Motor neuron (in vitro differentiated cells): ENCODE results near the gene ENAM. TPM values are rescaled to one million over a fixed set of nuclear protein-coding genes. Genes with fewer than 3 reads are reported as not detected.
"Not testable (repeated sequence)": the region's sequence is repeated elsewhere in the genome, so short reads cannot be mapped to it uniquely, and the experiment has no call there.

Experiments
- ATAC-seq, 8 experiments: fragments of 200-7000 bp; cut with Tn5 transposase; replicated peaks in 6 of 8; 2 replicates each; pipeline ENCODE4 v1.8.0; 2021; ENCODE audit warnings: mild to moderate bottlenecking in 8 of 8, moderate library complexity in 8 of 8
- H3K27ac ChIP-seq, 2 donors: fragments of 250-450 bp; sonication (Bioruptor Pico); 2 replicates each; pipeline ENCODE4 v1.9.0; 2021; ENCODE audit warnings: antibody characterized with exemption in 2 of 2, mild to moderate bottlenecking in 2 of 2, moderate library complexity in 1 of 2
- H3K4me1 ChIP-seq, 2 donors: fragments of 250-450 bp; sonication (Bioruptor Pico); replicated peaks in 1 of 2; 2 replicates each; pipeline ENCODE4 v1.6.1; 2021; ENCODE audit warnings: antibody characterized with exemption in 2 of 2, mild to moderate bottlenecking in 2 of 2, moderate library complexity in 1 of 2
- H3K4me3 ChIP-seq, 5 donors: fragments of 250-450 bp; sonication (Bioruptor Pico); 2 replicates each; pipeline ENCODE4 v1.9.0; 2021; ENCODE audit warnings: antibody characterized with exemption in 5 of 5, mild to moderate bottlenecking in 5 of 5, moderate library complexity in 4 of 5
- WGBS, 10 experiments: fragments of 450-650 bp; shearing (Covaris generic); methylation state at CpG; one replicate each; pipeline ENCODE4 v1.0.0; 2022; 5-methylcytosine and 5-hydroxymethylcytosine counted together
- in situ Hi-C, 9 experiments: fragments of 400-800 bp; cut with MboI; loops; one replicate each; pipeline ENCODE4 v1.15.0; 2021; ENCODE audit warnings: low sequenced_read_pairs in 9 of 9, low pct_unique_long_range_greater_than_20kb in 2 of 9; ENCODE audit not compliant: unreplicated experiment in 9 of 9
- total RNA-seq, 8 experiments: library from RNA; unstranded; fragments of 300-600 nt; gene quantifications; 2 replicates each; pipeline versions ENCODE4 v1.2.3 to v1.2.4, GENCODE V29; 2022

ENAM gene
- total RNA-seq, 8 experiments from 2014 or later = 0.05 to 0.33 (median 0.14) TPM; not detected in 2

DNA sequence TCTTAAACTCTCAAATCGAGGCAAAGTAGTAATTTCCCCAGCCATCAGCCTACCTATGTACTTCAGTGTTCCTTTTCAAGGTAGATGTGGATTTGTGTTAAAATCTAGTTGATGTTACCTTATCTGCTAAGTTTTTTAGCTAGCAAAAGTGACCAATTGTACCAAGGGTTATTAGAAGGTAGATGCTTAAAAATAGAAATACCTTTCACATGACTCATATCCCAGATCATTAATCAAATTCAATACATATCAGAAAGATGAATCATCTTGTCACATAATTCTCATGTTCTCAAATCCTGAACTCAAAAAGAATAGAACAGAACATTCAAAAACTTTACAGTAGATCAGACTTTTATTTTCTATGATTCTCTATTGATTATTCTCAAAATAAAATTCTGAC, 3.5 kb downstream of the ENAM start:
- in situ Hi-C loops = loop anchor here in 1 of 9 experiments (25.0 kb wide), 1 partner anchor 1080 kb away; no protein-coding TSS in a partner anchor
- Histone ChIP-seq H3K4me1 (no peaks in the 10 kb centered on the region), H3K4me3 (no peak overlapping the region), H3K27ac (no peak overlapping the region)
- ATAC-seq = no peak
- WGBS, 10 experiments = 0 to 100% (median 78%) methylated on average over 1 of the region's 1 CpG; no CpG with 5 or more reads in 4 of the 10 experiments

GRCh38 chr4:70634482-70634881, 5.9 kb downstream of the ENAM start:
- ATAC-seq = no peak
- in situ Hi-C loops = loop anchor here in 1 of 9 experiments (25.0 kb wide), 1 partner anchor 1078 kb away; no protein-coding TSS in a partner anchor
- Histone ChIP-seq H3K27ac (no peak overlapping the region), H3K4me3 (no peak overlapping the region), H3K4me1 (peaks cover 3 to 5% of the 10 kb centered on the region in 2 donors)
- 33 to 100% (median 91%) methylated on average over 1 to 3 of the region's 5 CpGs; no CpG with 5 or more reads in 1 of the 10 experiments for WGBS, 10 experiments

DNA sequence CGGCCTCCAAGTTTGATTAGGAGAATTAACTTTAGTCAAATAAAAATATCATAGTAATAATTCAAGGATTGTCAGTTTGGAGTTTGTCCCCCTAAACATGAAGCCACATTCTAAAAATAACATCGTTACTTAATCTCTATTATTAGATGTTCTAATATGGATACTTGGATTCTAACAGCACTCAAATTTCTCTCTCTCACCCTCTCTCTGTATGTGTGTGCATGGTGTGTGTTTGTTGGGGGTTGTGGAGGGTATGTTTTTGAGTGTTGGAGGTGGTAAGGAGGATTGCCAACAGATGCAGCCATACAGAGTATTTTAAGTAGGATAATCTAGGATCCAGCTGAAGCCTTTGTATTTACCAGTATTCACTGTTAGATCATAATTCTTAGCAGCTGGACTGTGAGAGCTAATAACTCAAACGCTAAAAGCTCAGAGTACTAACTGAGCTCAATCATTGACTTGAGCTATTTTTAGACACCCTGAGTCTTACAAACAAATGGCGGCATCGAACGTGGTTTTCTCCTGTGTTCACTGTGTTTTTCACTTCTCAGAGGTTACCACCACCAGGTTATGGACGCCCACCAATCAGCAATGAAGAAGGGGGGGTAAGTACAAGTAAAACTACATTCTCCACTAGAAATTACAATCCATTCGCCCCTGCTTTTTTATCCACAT, 8.8 kb downstream of the ENAM start:
- Histone ChIP-seq H3K4me1 (peaks cover 3 to 5% of the 10 kb centered on the region in 2 donors), H3K4me3 (no peak overlapping the region), H3K27ac (peak overlapping the region in 1 of 2 donors; percentile 47)
- in situ Hi-C loops = loop anchor here in 1 of 9 experiments (25.0 kb wide), 1 partner anchor 1075 kb away; no protein-coding TSS in a partner anchor
- ATAC-seq = peak in 5 of 8 experiments; percentile 85 to 99 (median 98)
- 10 to 100% (median 62%) methylated on average over 1 to 8 of the region's 8 CpGs for WGBS, 10 experiments

DNA sequence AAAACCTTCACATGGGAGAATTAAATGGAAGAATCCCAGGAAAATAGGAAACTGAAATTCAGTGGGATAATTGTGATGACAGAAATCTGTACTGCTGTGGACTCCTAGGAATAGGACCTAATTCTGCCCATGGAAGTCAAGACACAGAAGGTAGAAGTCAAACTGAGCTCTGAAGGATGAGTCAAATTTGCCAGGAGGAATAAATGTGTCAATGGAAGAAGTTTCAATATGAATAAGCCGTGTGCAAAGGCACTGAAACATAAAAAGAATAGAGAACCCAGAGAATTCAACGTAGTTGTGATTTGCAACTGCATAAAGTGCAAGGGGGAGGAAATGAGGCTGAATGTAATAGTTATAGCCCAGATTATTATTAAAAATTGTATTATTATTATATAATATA, 11.6 kb downstream of the ENAM start:
- in situ Hi-C loops = loop anchor here in 1 of 9 experiments (25.0 kb wide), 1 partner anchor 1072 kb away; no protein-coding TSS in a partner anchor
- ATAC-seq = no peak
- peaks cover 3 to 5% of the 10 kb centered on the region in 2 donors for H3K4me1 ChIP-seq
- WGBS, 10 experiments = 7 to 100% (median 79%) methylated on average over 1 to 2 of the region's 2 CpGs; no CpG with 5 or more reads in 2 of the 10 experiments
- H3K27ac ChIP-seq = no peak overlapping the region
- no peak overlapping the region for H3K4me3 ChIP-seq

GRCh38 chr4:70650741-70651140, 22.2 kb downstream of the ENAM start:
- H3K4me1 ChIP-seq, ATAC-seq, H3K4me3 ChIP-seq, H3K27ac ChIP-seq: not testable (repeated sequence)
- 51 to 100% (median 90%) methylated on average over 1 to 4 of the region's 4 CpGs; no CpG with 5 or more reads in 2 of the 10 experiments for WGBS, 10 experiments
- in situ Hi-C loops = loop anchor here in 1 of 9 experiments (25.0 kb wide), 1 partner anchor 1062 kb away; no protein-coding TSS in a partner anchor

DNA sequence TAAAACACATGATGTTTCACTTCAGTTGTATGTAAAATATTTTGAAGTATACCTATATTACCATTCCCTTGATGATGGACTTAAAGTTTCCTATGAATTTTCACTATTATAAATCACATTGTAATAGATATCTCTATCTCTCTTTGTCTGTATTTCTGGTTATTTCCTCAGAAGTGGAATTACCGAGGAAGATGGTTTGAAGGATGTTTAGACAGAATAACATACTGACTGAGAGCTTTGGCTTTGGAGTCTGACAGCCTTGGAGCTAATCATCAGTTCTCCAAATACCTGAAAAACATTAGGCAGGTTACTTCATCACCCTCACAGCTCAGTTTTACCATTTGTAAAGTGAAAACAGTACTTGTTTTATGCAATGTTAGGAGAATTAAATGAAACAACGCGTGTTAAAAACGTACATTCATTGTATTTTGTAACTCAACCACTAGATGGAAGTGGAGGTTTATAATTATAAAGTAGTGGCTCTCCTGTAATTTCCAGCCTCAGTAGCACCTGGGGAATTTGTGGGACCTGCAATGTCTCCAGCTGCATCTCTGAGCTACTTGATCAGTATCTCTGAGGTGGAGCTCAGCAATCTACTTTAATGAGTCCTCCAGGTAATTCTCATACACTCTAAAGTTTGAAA, 23.4 kb downstream of the ENAM start:
- H3K4me1 ChIP-seq = no peaks in the 10 kb centered on the region
- ATAC-seq = peak in 5 of 8 experiments; percentile 33 to 77 (median 53)
- 0 to 60% (median 29%) methylated on average over 1 to 4 of the region's 4 CpGs for WGBS, 10 experiments
- no peak overlapping the region for H3K27ac ChIP-seq
- H3K4me3 ChIP-seq = no peak overlapping the region
- in situ Hi-C loops = loop anchor here in 1 of 9 experiments (25.0 kb wide), 1 partner anchor 1060 kb away; no protein-coding TSS in a partner anchor

- no peak overlapping the region for H3K27ac ChIP-seq
- H3K4me3 ChIP-seq = no peak overlapping the region
- no peak for ATAC-seq
- 71 to 100% (median 84%) methylated on average over 2 to 5 of the region's 5 CpGs; no CpG with 5 or more reads in 2 of the 10 experiments for WGBS, 10 experiments
- no peaks in the 10 kb centered on the region for H3K4me1 ChIP-seq
- in situ Hi-C loops = loop anchor here in 1 of 9 experiments (25.0 kb wide), 1 partner anchor 1058 kb away; no protein-coding TSS in a partner anchor
Observed at GRCh38 chr4:70654605-70655011, 26.1 kb downstream of the ENAM start.

- in situ Hi-C loops = loop anchor here in 1 of 9 experiments (25.0 kb wide), 1 partner anchor 1055 kb away; no protein-coding TSS in a partner anchor
- ATAC-seq = no peak
- H3K27ac ChIP-seq = no peak overlapping the region
- WGBS, 10 experiments = 46 to 91% (median 78%) methylated on average over 1 to 5 of the region's 5 CpGs
- H3K4me3 ChIP-seq = no peak overlapping the region
- H3K4me1 ChIP-seq = no peaks in the 10 kb centered on the region
Observed at GRCh38 chr4:70657326-70657725, 28.8 kb downstream of the ENAM start.

- Histone ChIP-seq H3K4me1 (no peaks in the 10 kb centered on the region), H3K4me3 (no peak overlapping the region), H3K27ac (no peak overlapping the region)
- in situ Hi-C loops = loop anchor here in 1 of 9 experiments (25.0 kb wide), 1 partner anchor 1054 kb away; no protein-coding TSS in a partner anchor
- WGBS, 10 experiments = 28 to 93% (median 60%) methylated on average over 1 to 3 of the region's 3 CpGs; no CpG with 5 or more reads in 1 of the 10 experiments
- peak in 4 of 8 experiments; percentile 31 to 80 (median 65) for ATAC-seq
Observed at GRCh38 chr4:70658418-70658817, 29.9 kb downstream of the ENAM start.

GRCh38 chr4:70660106-70660505, 31.6 kb downstream of the ENAM start:
- in situ Hi-C loops = loop anchor here in 1 of 9 experiments (25.0 kb wide), 1 partner anchor 1052 kb away; no protein-coding TSS in a partner anchor
- 0 to 100% (median 83%) methylated on average over 1 to 4 of the region's 4 CpGs; no CpG with 5 or more reads in 1 of the 10 experiments for WGBS, 10 experiments

GRCh38 chr4:70661309-70661922, 32.9 kb downstream of the ENAM start:
- 27 to 100% (median 88%) methylated on average over 2 to 5 of the region's 5 CpGs; no CpG with 5 or more reads in 2 of the 10 experiments for WGBS, 10 experiments
- not testable (repeated sequence) for H3K27ac ChIP-seq, H3K4me1 ChIP-seq, H3K4me3 ChIP-seq, ATAC-seq
- in situ Hi-C loops = loop anchor here in 1 of 9 experiments (25.0 kb wide), 1 partner anchor 1051 kb away; no protein-coding TSS in a partner anchor

More at GRCh38 chr4:70660106-70660505, 31.6 kb downstream of the ENAM start:
- Histone ChIP-seq H3K4me1 (no peaks in the 10 kb centered on the region), H3K4me3 (no peak overlapping the region), H3K27ac (no peak overlapping the region)
- ATAC-seq = no peak

- Histone ChIP-seq H3K4me3 (no peak within 1 kb of the TSS), H3K4me1 (no peaks in the 10 kb centered on the region), H3K27ac (no peak within 1 kb of the TSS)
- WGBS, 10 experiments = 0 to 80% (median 40%) methylated on average over 1 of the region's 1 CpG; no CpG with 5 or more reads in 3 of the 10 experiments
- ATAC-seq = no peak
- in situ Hi-C loops = loop anchor here in 1 of 9 experiments (25.0 kb wide), 1 partner anchor 1046 kb away; no protein-coding TSS in a partner anchor
Observed at GRCh38 chr4:70666369-70666768, 37.8 kb downstream of the ENAM start, which contains the start of gene JCHAIN. Gene JCHAIN, minus strand, starts transcription at chr4:70666508. Its CDS starts 18 bp downstream, at chr4:70666490.
